ENCODE measurements around the gene CDK19.

Gene CDK19

GRCh38 chr6:110561696-110562095 is 253.6 kb downstream of the CDK19 start:
- no peaks in the 10 kb centered on the region for H3K27me3 ChIP-seq (ENCODE audit: control insufficient read depth, insufficient read depth, low read length)
- TF ChIP-seq CTCF (IDR thresholded peaks at IDR 0.05), result no peak
- no peak overlapping the region for H3K9ac ChIP-seq
- H3K36me3 ChIP-seq (ENCODE audit: control insufficient read depth, insufficient read depth, low read length), result no peaks in the 10 kb centered on the region
- no peaks in the 10 kb centered on the region for H3K79me2 ChIP-seq
- H2AFZ ChIP-seq, result no peak overlapping the region
- no peaks in the 10 kb centered on the region for H3K9me3 ChIP-seq (ENCODE audit: control insufficient read depth, low read length)
- no peak overlapping the region for H3K4me2 ChIP-seq (ENCODE audit: low read length)
- H3K4me3 ChIP-seq (ENCODE audit: low read depth, low read length), result no peak overlapping the region
- H3K27ac ChIP-seq, result no peak overlapping the region
- H3K4me1 ChIP-seq, result no peaks in the 10 kb centered on the region

- H2AFZ ChIP-seq, result no peak overlapping the region
- H3K9me3 ChIP-seq (ENCODE audit: control insufficient read depth, low read length), result no peaks in the 10 kb centered on the region
- no peak overlapping the region for H3K27ac ChIP-seq
- TF ChIP-seq CTCF (IDR thresholded peaks at IDR 0.05), result no peak
- no peak overlapping the region for H3K4me2 ChIP-seq (ENCODE audit: low read length)
- H3K9ac ChIP-seq, result no peak overlapping the region
- no peaks in the 10 kb centered on the region for H3K27me3 ChIP-seq (ENCODE audit: control insufficient read depth, insufficient read depth, low read length)
- no peak overlapping the region for H3K4me3 ChIP-seq (ENCODE audit: low read depth, low read length)
- no peaks in the 10 kb centered on the region for H3K4me1 ChIP-seq
- H3K36me3 ChIP-seq (ENCODE audit: control insufficient read depth, insufficient read depth, low read length), result no peaks in the 10 kb centered on the region
- no peaks in the 10 kb centered on the region for H3K79me2 ChIP-seq
These were observed 254.3 kb downstream of the CDK19 start for GRCh38 chr6:110561008-110561396.

GRCh38 chr6:110560239-110561007 is 254.8 kb downstream of the CDK19 start:
- Histone ChIP-seq H3K4me3 (ENCODE audit: low read depth, low read length) (no peak overlapping the region), H3K36me3 (ENCODE audit: control insufficient read depth, insufficient read depth, low read length) (no peaks in the 10 kb centered on the region)
- TF ChIP-seq CTCF (IDR thresholded peaks at IDR 0.05), result no peak

More at GRCh38 chr6:110560239-110561007, 254.8 kb downstream of the CDK19 start:
- Histone ChIP-seq H3K27ac (no peak overlapping the region), H3K4me2 (ENCODE audit: low read length) (no peak overlapping the region), H3K9me3 (ENCODE audit: control insufficient read depth, low read length) (no peaks in the 10 kb centered on the region), H2AFZ (no peak overlapping the region), H3K27me3 (ENCODE audit: control insufficient read depth, insufficient read depth, low read length) (no peaks in the 10 kb centered on the region), H3K4me1 (no peaks in the 10 kb centered on the region), H3K79me2 (no peaks in the 10 kb centered on the region), H3K9ac (no peak overlapping the region)
